Stimulated activated CD8-positive, alpha-beta memory T cell treated with anti-CD3 and anti-CD28 coated beads, Interleukin-7, amount 100 ng/mL, for 48 hours (primary cell): Measurements from ENCODE around the gene KCNK7.

ENCODE experiments used
- DNase-seq, 2 donors: peaks; one replicate each; pipeline ENCODE4 v3.0.0-alpha.2; 2020; ENCODE audit warnings: low read depth in 1 of 2; ENCODE audit errors: extremely low read depth in 1 of 2

The KCNK7 gene

GRCh38 chr11:65558930-65559509 lies 36.6 kb downstream of the KCNK7 start:
- no peak for DNase-seq

- DNase-seq, result no peak
These were observed 37.3 kb downstream of the KCNK7 start, which contains the start of gene LTBP3 for GRCh38 chr11:65558002-65558929. Gene LTBP3 (minus strand): TSS chr11:65558359. CDS start chr11:65557959, 400 bp downstream.

GRCh38 chr11:65557280-65558001 lies 38.2 kb downstream of the KCNK7 start:
- DNase-seq, result no peak

GRCh38 chr11:65556470-65557279 lies 38.9 kb downstream of the KCNK7 start:
- DNase-seq, result no peak

- no peak for DNase-seq
These were observed 39.8 kb downstream of the KCNK7 start for GRCh38 chr11:65555693-65556231.

- no peak for DNase-seq
These were observed 40.7 kb downstream of the KCNK7 start for GRCh38 chr11:65554842-65555430.

GRCh38 chr11:65554057-65554818 lies 41.4 kb downstream of the KCNK7 start:
- no peak for DNase-seq

- no peak for DNase-seq
These were observed 42.1 kb downstream of the KCNK7 start for GRCh38 chr11:65553301-65554001.

GRCh38 chr11:65552388-65552951 lies 43.1 kb downstream of the KCNK7 start:
- DNase-seq, result no peak

GRCh38 chr11:65551572-65552387 lies 43.8 kb downstream of the KCNK7 start:
- no peak for DNase-seq

- no peak for DNase-seq
These were observed 46.5 kb downstream of the KCNK7 start for GRCh38 chr11:65549096-65549495.

GRCh38 chr11:65548395-65548794 lies 47.2 kb downstream of the KCNK7 start:
- DNase-seq, result no peak

- DNase-seq, result no peak
These were observed 48.0 kb downstream of the KCNK7 start for GRCh38 chr11:65547446-65548125.

- DNase-seq, result peak; percentile 92 to 96
These were observed 49.2 kb downstream of the KCNK7 start for GRCh38 chr11:65546217-65546958.

GRCh38 chr11:65545853-65546216 lies 49.8 kb downstream of the KCNK7 start:
- no peak for DNase-seq
